ENCODE measurements around the gene HRK. TPM values are rescaled to one million over a fixed set of nuclear protein-coding genes. Genes with fewer than 3 reads are reported as not detected.
A peak's percentile ranks its signal among the peaks of the same experiment; 100 is the strongest.

The HRK gene
- total RNA-seq, 1 experiment from 2014 or later = 2.6 TPM

- Histone ChIP-seq H3K9ac (ENCODE audit: extremely low read depth, insufficient read length, low read length) (no peak overlapping the region), H2AK5ac (ENCODE audit: insufficient read length, low read length) (no peak overlapping the region), H3K79me2 (ENCODE audit: insufficient read depth, low read length) (no peaks in the 10 kb centered on the region; the same call in 1 of the 2 replicates), H3K56ac (ENCODE audit: insufficient read length, low read depth, low read length) (no peak overlapping the region), H3K23ac (ENCODE audit: insufficient read length, low read depth, low read length) (no peak overlapping the region), H2BK15ac (ENCODE audit: low read depth, low read length) (no peak overlapping the region), H4K5ac (ENCODE audit: insufficient read length, low read depth, low read length) (no peak overlapping the region), H3K18ac (ENCODE audit: insufficient read length, low read depth, low read length) (no peak overlapping the region), H2AFZ (ENCODE audit: low read length) (no peak overlapping the region), H2BK12ac (ENCODE audit: insufficient read length, low read depth, low read length) (no peak overlapping the region), H3K27ac (ENCODE audit: insufficient read length, low read depth, low read length) (no peak overlapping the region), H3K27me3 (ENCODE audit: insufficient read depth, low read length) (no peaks in the 10 kb centered on the region), H4K91ac (ENCODE audit: insufficient read length, low read depth, low read length) (no peak overlapping the region), H2BK20ac (ENCODE audit: low read depth, low read length, poor library complexity, severe bottlenecking) (no peak overlapping the region), H2BK120ac (ENCODE audit: low read depth, low read length, poor library complexity, severe bottlenecking) (no peak overlapping the region), H3K4me1 (ENCODE audit: insufficient read depth, low read length) (no peaks in the 10 kb centered on the region), H3K4me2 (ENCODE audit: insufficient read depth, insufficient read length, low read length) (peak overlapping the region; percentile 25), H2BK5ac (ENCODE audit: insufficient read length, low read length) (no peak overlapping the region), H3K14ac (ENCODE audit: insufficient read depth, low read length) (no peak overlapping the region), H4K8ac (replicated peaks; ENCODE audit: insufficient read length, low read depth, low read length) (no peak overlapping the region), H4K20me1 (ENCODE audit: control insufficient read depth, insufficient read depth, insufficient read length) (no peaks in the 10 kb centered on the region), H3K9me3 (ENCODE audit: control insufficient read depth, low read depth, low read length) (no peaks in the 10 kb centered on the region), H3K4ac (ENCODE audit: low read depth, low read length) (no peak overlapping the region), H3K23me2 (ENCODE audit: insufficient read length, low read depth, low read length, poor library complexity, severe bottlenecking) (peaks cover 3% of the 10 kb centered on the region), H3T11ph (ENCODE audit: low read length) (no peak overlapping the region), H3K79me1 (ENCODE audit: insufficient read depth, low read depth, low read length, poor library complexity, severe bottlenecking) (no peaks in the 10 kb centered on the region)
- WGBS (ENCODE audit: extremely low coverage, insufficient read length, low lambda C conversion rate) = no CpG with 5 or more reads among the region's 4 CpGs
- H3K4me1 Mint-ChIP-seq = peaks cover 11 to 24% of the 10 kb centered on the region in 2 experiments; a peak in 3 of 4 replicates
- no peak for TF ChIP-seq CTCF (conservative IDR thresholded peaks at IDR 0.05)
- no peak for DNase-seq
- H3K27ac Mint-ChIP-seq = no peak overlapping the region; a peak in 3 of 7 replicates
- H3K36me3 Mint-ChIP-seq (ENCODE audit: insufficient read depth in 1 of 3, low read depth in 3 of 3) = peaks cover 0 to 5% (median 2%) of the 10 kb centered on the region in 3 experiments; a peak in 2 of 7 replicates
- peaks cover 12% of the 10 kb centered on the region for H3K27me3 Mint-ChIP-seq (ENCODE audit: low read depth)
- peaks cover 0 to 3% of the 10 kb centered on the region in 2 experiments; a peak in 1 of 5 replicates for H3K9me3 Mint-ChIP-seq
- peak overlapping the region; percentile 79 to 90 for H3K4me3 Mint-ChIP-seq
These were observed 29.0 kb upstream of the HRK start for GRCh38 chr12:116910280-116910644.
